KBM-7 (cell line): ENCODE results near the gene CCDC13.
A peak's percentile ranks its signal among the peaks of the same experiment; 100 is the strongest.

Experiments
- DNase-seq: peaks from one replicate; pipeline ENCODE4 v3.0.0-alpha.2; 2015
- in situ Hi-C: fragments of 300-500 bp; cut with MboI; formaldehyde crosslinking; loops from 2 replicates; pipeline ENCODE4 v1.14.3; 2020; ENCODE audit warnings: low sequenced_read_pairs, low pct_unique_long_range_greater_than_20kb, mixed read lengths

Gene CCDC13

GRCh38 chr3:42739401-42740158, 33.5 kb downstream of the CCDC13 start:
- in situ Hi-C loops, result loop anchor here (25.0 kb wide), 1 partner anchor 477 kb away; the partner anchor contains the start of gene CCK
- DNase-seq, result peak; percentile 11

DNA sequence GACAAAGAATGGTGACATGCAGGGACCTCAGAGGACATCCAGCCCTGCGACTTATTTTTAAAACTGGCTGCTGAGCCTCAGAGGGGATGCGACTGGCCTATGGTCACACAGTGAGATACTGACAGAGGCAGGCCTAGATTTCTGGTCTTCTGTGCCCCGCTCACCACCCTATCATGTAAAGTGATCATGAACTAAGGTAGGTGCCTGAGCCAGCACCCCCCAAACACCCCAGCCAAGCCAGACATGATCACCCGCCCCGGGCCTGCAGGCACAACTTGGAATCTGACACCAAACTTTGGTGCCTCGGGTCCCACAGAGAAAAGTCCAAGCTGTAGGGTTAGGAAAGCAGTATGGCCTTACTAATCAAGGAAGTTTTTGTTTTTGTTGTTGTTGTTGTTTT, 36.5 kb downstream of the CCDC13 start:
- in situ Hi-C loops, result loop anchor here (25.0 kb wide), 1 partner anchor 474 kb away; the partner anchor contains the start of gene CCK

DNA sequence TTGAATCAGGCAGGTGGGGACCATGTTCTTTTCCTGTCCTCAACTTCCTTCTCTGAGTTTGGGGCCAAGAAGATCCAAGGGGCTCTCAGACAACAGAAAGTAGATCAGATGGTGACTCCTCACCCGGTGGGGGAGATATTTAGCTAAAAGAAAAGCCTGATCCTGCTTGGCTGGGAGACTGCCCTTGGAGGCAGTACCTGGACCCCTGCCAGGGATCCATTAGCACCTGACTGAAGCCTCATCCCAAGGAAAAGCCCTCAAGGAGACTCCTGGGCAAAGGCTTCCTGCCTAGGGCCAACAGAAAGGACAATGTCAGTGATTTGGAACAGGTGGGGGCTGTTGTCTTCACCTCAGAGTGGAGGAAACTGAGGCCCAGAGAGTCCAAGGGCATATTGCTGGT, 37.0 kb downstream of the CCDC13 start:
- in situ Hi-C loops, result loop anchor here (25.0 kb wide), 1 partner anchor 474 kb away; the partner anchor contains the start of gene CCK
- no peak for DNase-seq

More for the DNA sequence above, 36.5 kb downstream of the CCDC13 start:
- DNase-seq, result no peak

DNA sequence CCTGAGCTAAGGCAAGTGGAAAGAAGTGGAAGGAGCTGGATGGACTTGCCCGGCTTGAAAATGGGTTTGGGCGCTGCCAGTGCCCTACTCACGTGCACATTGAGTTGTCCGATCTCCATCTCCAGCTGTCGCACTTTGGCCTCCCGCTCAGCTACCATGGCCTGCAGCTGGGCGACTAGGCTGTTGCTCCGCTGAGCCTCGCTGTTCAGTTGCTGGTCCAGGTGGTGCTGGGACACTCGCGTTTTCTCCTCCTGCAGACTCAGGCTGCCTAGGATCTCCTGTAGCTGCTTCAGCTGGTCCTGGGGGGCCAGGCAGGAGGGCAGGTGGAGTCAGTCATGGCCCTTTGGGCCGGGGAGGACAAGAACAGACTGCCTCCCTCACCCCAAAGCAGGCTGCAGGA, 37.4 kb downstream of the CCDC13 start:
- in situ Hi-C loops, result loop anchor here (25.0 kb wide), 1 partner anchor 473 kb away; the partner anchor contains the start of gene CCK
- no peak for DNase-seq

- no peak for DNase-seq
- in situ Hi-C loops, result loop anchor here (25.0 kb wide), 1 partner anchor 473 kb away; the partner anchor contains the start of gene CCK
Measured at GRCh38 chr3:42735019-42735418, 38.0 kb downstream of the CCDC13 start.

- DNase-seq, result no peak
- in situ Hi-C loops, result loop anchor here (25.0 kb wide), 1 partner anchor 472 kb away; the partner anchor contains the start of gene CCK
Measured at GRCh38 chr3:42734263-42734860, 38.7 kb downstream of the CCDC13 start.

- no peak for DNase-seq
- in situ Hi-C loops, result loop anchor here (25.0 kb wide), 1 partner anchor 471 kb away; the partner anchor contains the start of gene CCK
Measured at GRCh38 chr3:42733501-42734262, 39.4 kb downstream of the CCDC13 start.

DNA sequence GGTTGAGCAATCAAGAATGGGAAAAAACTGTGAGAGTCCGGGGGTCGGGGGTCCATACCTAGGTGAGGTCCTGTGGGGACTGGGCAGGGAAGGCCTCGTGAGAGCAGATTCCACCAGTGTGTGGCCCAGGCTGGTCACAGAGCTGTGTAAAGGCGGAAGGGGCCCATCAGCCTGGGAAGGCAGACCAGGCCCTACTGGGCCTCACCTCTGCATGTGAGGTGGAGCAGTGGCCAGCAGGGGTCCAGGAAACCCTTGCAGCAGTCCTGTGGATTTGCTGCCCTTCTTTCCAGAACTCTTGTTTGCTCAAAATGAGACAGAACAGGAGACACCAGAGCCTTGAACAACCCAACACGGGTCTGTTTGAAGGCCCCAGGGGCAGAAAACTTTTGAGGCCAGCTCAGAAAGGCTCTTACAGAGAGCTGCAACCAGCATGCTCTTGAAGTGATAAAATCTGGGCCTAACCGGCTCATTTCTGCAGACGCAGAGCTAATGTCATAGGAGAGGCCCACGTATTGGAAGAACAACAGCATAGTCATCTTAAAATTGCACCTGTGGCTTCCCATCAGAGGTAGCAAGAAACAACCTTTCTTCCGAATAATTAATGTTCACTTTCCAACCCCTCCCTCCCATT, 40.1 kb downstream of the CCDC13 start:
- no peak for DNase-seq
- in situ Hi-C loops, result loop anchor here (25.0 kb wide), 1 partner anchor 471 kb away; the partner anchor contains the start of gene CCK

DNA sequence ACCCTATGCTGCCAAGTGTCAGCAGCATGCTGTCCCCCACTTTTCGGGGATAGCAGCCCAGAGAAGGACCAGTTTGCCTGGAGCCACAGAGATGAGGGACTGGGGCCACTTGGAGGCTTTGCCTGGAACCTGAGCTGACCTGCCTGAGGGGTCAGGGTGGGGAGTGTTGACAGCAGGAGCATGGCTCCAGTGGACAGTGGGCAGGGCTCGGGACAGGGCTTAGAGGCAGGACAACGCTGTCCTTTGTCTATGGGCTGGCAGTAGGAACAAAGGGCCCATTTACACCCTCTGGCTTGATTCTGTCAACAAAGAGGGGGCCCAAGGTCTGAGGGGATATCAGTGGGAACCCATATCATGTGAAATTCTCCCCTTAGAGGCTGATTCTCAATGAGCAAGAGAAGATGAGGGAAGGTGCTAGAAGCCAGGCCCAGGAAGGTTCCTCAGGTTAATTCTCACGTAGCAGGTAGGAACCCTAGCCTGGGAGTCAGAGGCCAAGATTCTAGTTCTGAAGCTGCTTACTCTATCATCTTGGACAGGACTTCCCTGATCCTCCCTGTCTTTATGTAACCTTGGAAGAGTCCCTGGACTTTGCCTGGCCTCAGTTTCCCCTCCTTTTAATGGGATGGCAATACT, 40.7 kb downstream of the CCDC13 start:
- no peak for DNase-seq

GRCh38 chr3:42731476-42732195, 41.4 kb downstream of the CCDC13 start:
- in situ Hi-C loops, result loop anchor here (25.0 kb wide), 1 partner anchor 469 kb away; the partner anchor contains the start of gene CCK
- no peak for DNase-seq

More for the DNA sequence above, 40.7 kb downstream of the CCDC13 start:
- in situ Hi-C loops, result loop anchor here (25.0 kb wide), 1 partner anchor 470 kb away; the partner anchor contains the start of gene CCK

GRCh38 chr3:42730706-42731420, 42.2 kb downstream of the CCDC13 start:
- in situ Hi-C loops, result loop anchor here (25.0 kb wide), 1 partner anchor 469 kb away; the partner anchor contains the start of gene CCK
- no peak for DNase-seq

DNA sequence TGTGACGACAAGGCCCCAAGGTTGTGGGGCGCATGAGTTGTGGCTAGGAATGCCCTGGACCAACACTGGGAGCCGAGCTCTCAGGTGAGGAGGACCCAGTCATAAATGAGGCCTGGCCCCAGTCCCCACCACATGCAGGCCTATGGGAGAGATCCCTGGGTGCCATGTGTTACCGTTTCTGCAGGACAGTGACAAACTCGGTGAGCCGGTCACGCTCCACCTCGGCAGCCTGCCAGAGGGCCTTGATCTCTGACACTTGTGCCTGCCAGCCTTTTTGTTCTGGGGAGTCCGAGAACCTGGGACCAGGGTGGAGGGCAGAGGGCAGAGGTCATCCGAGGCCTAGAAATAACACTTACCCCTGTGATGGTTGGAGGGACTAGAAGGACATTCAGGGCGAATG, 42.8 kb downstream of the CCDC13 start:
- in situ Hi-C loops, result loop anchor here (25.0 kb wide), 1 partner anchor 468 kb away; the partner anchor contains the start of gene CCK
- DNase-seq, result no peak

GRCh38 chr3:42729404-42730145, 43.5 kb downstream of the CCDC13 start:
- no peak for DNase-seq
- in situ Hi-C loops, result loop anchor here (25.0 kb wide), 1 partner anchor 467 kb away; the partner anchor contains the start of gene CCK

- in situ Hi-C loops, result loop anchor here (25.0 kb wide), 1 partner anchor 467 kb away; the partner anchor contains the start of gene CCK
- DNase-seq, result no peak
Measured at GRCh38 chr3:42728668-42729364, 44.2 kb downstream of the CCDC13 start.

GRCh38 chr3:42728056-42728455, 45.0 kb downstream of the CCDC13 start:
- in situ Hi-C loops, result loop anchor here (25.0 kb wide), 1 partner anchor 466 kb away; the partner anchor contains the start of gene CCK

More at GRCh38 chr3:42728056-42728455, 45.0 kb downstream of the CCDC13 start:
- no peak for DNase-seq
